GM21423 (cell line): ENCODE results near the gene SLC4A1AP.
A peak's percentile ranks its signal among the peaks of the same experiment; 100 is the strongest.
"Not testable (repeated sequence)": the region's sequence is repeated elsewhere in the genome, so short reads cannot be mapped to it uniquely, and the experiment has no call there.

ENCODE experiments used
- ATAC-seq: cut with Tn5 transposase; IDR thresholded peaks from one replicate; pipeline ENCODE4 v1.9.1; 2021; ENCODE audit warnings: mild to moderate bottlenecking, moderate library complexity; ENCODE audit not compliant: unreplicated experiment

The SLC4A1AP gene, protein sequence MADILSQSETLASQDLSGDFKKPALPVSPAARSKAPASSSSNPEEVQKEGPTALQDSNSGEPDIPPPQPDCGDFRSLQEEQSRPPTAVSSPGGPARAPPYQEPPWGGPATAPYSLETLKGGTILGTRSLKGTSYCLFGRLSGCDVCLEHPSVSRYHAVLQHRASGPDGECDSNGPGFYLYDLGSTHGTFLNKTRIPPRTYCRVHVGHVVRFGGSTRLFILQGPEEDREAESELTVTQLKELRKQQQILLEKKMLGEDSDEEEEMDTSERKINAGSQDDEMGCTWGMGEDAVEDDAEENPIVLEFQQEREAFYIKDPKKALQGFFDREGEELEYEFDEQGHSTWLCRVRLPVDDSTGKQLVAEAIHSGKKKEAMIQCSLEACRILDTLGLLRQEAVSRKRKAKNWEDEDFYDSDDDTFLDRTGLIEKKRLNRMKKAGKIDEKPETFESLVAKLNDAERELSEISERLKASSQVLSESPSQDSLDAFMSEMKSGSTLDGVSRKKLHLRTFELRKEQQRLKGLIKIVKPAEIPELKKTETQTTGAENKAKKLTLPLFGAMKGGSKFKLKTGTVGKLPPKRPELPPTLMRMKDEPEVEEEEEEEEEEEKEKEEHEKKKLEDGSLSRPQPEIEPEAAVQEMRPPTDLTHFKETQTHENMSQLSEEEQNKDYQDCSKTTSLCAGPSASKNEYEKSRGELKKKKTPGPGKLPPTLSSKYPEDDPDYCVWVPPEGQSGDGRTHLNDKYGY

GRCh38 chr2:27663285-27664153 is at the start of gene SLC4A1AP, which contains the start of gene SUPT7L:
Gene SLC4A1AP (plus strand): TSS chr2:27663889. CDS start chr2:27663915, 26 bp downstream.
Gene SUPT7L (minus strand): TSS chr2:27663614. CDS start chr2:27662192, 1,422 bp downstream.
- peak; percentile 74 for ATAC-seq

GRCh38 chr2:27613985-27614384 is 49.7 kb upstream of the SLC4A1AP start:
- no peak for ATAC-seq

GRCh38 chr2:27615316-27615715 is 48.4 kb upstream of the SLC4A1AP start:
- no peak for ATAC-seq

DNA sequence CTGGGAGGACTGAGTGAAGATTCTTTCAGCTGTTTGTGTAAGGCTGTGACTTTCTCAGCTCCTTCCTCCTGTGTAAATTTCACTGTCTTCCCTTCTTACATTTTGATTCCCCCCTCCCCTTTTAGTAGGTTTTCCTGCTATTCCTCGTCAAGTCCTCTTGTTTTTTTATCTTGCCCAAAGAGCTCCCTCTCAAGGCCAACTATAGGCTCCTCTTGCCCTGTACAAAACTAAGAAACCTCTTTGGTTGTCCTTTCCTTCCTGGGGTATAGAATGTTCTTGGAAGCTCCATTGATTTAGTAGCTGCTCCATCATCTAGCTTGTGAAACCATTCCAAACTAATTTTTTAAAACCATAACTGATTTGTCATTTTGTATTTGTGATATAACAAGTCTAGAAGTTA is 42.2 kb upstream of the SLC4A1AP start:
- no peak for ATAC-seq

DNA sequence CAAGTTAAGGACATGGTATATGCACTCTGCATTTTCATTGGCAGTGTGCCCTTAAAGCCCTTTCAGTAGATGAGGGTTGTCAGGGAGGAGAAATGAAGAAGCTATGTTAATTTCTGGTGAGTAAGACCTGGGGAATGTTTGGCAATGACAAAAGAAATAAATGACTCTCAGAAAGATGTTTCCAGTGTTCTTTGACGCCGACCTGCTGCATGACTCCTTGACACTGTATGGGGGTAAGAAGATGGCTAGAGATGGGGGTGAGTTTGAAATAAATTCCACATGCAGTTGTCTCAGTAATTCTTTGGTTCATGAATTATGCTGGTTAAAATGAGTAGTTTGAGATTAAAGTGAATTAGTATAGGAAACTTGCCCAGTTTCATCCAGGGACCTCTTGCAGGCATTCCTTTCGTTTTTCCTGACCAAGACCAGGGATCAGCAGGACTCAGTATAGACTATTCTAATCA is 40.7 kb upstream of the SLC4A1AP start:
- ATAC-seq, result no peak

GRCh38 chr2:27624943-27625342 is 38.7 kb upstream of the SLC4A1AP start:
- no peak for ATAC-seq

DNA sequence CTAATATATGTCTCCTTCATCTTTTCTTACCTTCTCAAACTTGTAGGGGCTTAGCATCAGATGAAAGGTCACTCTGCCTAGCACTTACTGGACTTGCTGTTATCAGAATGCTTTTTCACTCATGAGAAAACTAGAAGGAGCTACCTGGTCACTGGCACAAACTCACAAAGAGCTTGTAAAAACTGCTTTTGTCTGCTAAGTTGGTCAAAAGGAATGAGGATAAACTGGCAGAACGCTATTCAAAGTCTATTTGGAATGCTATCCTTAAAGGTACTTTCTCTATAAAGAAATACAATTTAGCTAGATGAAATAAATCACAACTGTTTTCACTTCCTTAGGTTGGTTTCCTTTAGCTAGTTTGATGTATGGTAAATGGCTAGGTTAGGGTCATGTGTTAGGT is 37.4 kb upstream of the SLC4A1AP start:
- ATAC-seq, result not testable (repeated sequence)

- ATAC-seq, result not testable (repeated sequence)
Measured at GRCh38 chr2:27626921-27627320, 36.8 kb upstream of the SLC4A1AP start.

GRCh38 chr2:27627963-27628766 is 35.5 kb upstream of the SLC4A1AP start:
- ATAC-seq, result peak; percentile 24

DNA sequence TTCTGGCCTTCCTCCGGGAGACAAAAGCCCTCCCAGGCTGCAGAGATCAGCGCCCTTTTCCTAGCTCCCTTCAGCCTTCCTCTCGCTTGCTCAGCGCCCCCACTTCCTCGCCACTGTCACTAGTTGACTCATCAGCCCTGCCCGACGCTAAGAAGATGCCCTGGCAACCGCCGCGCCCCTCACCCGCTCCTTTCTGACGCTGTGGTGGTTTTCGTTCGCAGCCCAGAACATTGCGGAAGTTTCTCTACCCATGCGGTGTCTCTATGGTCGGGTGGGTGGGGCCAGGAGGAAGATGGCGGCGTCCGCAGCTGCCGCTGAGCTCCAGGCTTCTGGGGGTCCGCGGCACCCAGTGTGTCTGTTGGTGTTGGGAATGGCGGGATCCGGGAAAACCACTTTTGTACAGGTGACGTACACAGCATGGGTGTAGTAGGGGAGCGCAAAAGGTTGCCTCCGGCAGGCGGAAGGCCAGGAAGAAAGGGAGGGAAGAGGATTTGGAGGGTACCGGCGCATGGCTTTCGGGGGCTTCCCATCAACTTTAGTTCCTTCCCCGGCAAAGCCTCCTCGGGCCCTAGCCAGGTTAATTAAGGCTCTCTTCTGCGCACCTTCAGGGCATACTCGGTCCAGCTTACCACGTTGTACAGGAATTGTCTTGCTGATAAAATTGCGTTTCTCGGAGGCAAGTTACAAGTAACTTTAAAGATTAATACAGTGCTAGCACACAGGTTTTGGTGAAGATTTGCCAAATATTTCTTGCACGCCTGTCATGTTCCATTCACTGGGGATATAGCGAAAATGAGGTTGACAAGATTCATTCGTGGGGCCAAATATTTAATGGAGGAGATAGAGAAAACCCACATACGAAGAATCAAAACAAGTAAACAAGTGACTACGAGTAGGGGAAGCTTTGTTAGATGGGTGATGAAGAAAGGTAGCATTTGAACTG is 34.7 kb upstream of the SLC4A1AP start, which contains the start of the genes CCDC121 and GPN1:
Gene CCDC121, minus strand, starts transcription at position 246 of the 943 bp plus-strand sequence. CDS start 1,213 bp downstream, outside the sequence.
Gene GPN1, plus strand, starts transcription at position 284 of the 943 bp plus-strand sequence. Its CDS starts 9 bp downstream, at position 293.
- ATAC-seq, result peak; percentile 98

- ATAC-seq, result not testable (repeated sequence)
Measured at GRCh38 chr2:27630257-27630656, 33.4 kb upstream of the SLC4A1AP start.

DNA sequence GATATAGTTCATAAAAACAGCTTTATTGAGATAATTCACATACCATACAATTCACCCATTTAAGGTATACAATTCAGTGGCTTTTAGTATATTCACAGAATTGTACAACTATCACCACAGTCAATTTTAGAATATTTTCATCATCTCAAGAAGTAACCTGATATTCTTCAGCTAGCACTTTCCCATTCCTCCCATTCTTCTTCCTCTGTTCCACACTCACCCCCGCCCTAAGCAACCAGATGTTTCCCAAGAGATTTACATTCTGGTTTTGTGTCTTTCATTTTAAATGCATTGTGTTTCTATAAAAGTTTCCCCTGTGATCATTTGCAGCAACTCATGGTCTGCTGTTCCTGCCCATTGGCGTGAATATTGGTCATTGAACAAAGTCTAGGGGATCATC is 29.4 kb upstream of the SLC4A1AP start:
- no peak for ATAC-seq

- no peak for ATAC-seq
Measured at GRCh38 chr2:27636766-27637165, 26.9 kb upstream of the SLC4A1AP start.

- ATAC-seq, result no peak
Measured at GRCh38 chr2:27638037-27638637, 25.6 kb upstream of the SLC4A1AP start.

DNA sequence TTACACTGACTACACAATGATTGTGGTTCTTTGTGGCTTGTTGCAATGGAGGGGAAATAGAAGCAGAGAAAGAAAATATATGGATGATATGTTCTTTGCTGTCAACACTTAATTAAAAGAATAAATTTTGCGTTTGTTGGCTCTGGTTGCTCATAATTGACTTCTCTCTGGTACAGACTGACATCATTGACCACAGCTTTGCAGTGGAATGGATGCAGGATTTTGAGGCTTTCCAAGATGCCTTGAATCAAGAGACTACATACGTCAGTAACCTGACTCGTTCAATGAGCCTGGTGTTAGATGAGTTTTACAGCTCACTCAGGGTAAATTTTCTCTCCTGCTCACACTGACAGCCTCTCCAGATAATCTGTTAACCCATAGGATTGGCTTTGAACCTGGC is 25.0 kb upstream of the SLC4A1AP start:
- no peak for ATAC-seq

- ATAC-seq, result no peak
Measured at GRCh38 chr2:27640722-27641245, 22.9 kb upstream of the SLC4A1AP start.

- ATAC-seq, result no peak
Measured at GRCh38 chr2:27645197-27645596, 18.5 kb upstream of the SLC4A1AP start.

DNA sequence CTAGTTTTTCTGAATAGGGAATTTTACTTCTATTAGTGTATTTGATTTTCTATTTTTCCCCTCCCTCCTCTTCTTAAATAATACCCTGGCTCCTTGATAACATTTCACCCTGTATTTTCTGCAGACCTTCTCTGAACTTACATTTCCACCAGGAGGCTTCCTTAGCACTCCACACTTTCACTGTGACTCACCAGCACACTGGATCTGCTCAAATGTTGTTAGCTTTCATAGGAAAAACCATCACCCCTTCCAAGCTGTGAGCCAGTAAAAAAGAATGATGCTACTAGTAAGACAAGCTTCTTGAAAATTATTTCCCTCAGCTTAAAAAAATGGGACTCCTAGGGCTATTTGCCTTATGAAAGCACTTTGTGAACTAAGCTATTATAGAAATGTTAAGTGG is 16.4 kb upstream of the SLC4A1AP start:
- ATAC-seq, result no peak
